ENCODE data around the gene CLCNKA.

Gene CLCNKA

GRCh38 chr1:16066245-16066644 lies 44.4 kb downstream of the CLCNKA start:
- DNase-seq = no peak

DNA sequence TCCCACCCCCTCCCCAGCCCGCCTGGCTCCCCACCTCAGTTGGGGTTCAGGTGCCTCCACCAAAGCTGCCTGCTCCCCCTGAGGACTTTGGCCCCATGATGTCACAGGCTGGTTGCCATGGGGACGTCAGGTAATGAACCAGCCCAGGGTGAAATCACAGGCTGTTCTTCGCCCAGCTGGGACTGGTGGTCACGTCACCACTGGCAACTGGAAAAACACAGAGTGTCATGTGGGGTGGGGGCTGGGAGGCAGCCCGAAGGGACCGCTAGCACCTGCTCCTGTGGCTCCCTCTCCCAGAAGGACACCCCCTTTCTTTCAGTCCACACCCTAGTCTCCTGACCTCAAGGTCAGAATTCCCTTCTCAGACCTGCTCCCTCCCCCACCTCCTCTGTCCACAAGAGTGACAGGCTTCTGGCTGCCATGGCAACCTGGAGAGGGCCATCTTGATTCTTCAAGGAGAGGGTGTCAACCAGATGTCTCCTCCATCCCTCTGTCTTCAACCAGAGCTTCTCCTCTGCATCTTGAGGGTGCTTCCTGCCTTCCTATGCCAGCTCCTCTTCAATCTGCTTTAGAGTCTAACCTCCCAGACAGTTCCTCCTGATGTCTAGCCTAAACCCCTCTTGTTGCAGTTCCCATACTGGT lies 45.4 kb downstream of the CLCNKA start:
- no peak for DNase-seq

- DNase-seq = no peak
Observed at GRCh38 chr1:16067933-16068332, 46.1 kb downstream of the CLCNKA start.

- DNase-seq = no peak
Observed at GRCh38 chr1:16068356-16069270, 46.8 kb downstream of the CLCNKA start.

GRCh38 chr1:16070640-16071355 lies 49.0 kb downstream of the CLCNKA start:
- no peak for DNase-seq

DNA sequence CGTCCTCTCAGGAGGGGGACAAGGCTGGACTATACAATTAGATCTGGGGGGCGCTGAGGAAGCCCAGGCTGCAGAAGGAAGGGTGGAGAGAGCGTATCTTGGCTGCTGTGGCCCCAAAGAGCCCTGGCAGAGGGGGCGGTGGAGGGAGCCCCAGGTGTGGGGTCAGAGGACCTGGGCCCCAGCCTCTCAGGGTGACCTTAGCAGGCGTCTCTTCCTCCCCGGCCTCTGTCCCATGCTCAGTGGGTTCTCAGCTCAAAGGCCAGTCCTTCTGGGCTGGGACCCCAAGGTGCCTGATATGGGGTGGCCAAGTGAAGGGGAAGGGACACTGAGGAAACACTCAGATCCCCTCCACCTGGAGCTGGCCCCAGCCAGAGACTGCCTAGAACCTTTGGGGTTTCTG lies 49.8 kb downstream of the CLCNKA start:
- DNase-seq = no peak

DNA sequence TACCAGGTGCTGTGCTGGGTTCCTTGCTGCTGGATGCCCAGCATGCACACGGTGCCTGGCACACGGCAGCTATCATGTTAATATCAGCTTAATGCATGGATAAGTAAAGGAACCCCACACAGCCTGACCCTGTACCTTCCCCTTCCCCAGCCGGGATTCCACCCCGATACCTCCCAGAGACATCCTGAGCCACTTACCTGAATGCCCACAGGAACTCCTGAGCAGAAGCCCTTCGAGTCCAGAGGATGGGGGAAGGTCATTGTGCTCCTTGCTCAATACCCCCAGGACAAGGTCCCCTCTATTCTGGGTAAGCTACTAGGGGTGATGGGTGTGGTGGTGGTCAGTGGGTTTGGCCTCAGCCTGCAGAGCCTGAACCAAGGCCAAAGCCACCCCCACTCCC lies 50.3 kb downstream of the CLCNKA start:
- no peak for DNase-seq

DNA sequence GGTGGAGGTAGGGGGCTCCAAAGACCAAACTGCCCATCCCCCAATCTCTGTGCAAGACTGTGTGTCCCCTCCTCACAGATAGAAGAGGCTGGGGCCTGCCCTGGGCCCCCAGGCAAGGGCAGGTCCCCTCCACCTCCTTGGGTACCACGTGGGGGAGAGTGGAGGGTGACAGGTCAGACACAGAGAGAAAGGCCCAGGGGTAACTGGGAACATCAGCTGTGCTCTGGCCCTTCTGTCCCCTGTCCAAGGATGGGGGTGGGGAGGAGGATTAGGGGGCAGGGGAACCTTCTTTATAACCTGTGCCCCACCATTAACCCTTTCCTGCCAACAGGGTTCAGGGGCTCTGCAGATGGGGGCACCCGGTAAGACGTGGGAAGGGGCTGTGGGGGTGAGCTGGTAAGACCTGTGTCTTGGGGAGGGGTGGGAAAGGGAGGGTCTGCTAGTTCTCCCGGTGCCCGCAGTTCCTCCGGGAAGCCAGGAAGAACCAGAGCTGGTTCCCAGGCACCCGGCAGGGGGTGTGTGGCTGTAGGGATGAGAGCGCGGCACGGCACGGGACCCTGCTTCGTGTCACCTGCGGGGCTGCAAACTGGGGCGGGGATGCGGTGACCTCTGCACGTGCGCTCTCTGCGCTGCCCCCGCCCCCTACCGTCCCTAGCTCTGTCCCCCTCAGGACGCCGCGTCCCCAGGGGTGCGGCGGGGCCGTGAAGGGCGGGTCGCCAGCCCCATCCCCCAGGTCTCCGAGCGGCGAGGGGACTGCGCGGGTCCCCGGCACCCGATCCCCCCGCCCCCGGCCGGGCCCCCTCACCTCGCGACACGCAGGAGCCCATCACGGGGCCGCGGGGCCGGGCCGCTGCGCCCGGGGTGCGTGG lies 51.0 kb downstream of the CLCNKA start:
- DNase-seq = no peak

DNA sequence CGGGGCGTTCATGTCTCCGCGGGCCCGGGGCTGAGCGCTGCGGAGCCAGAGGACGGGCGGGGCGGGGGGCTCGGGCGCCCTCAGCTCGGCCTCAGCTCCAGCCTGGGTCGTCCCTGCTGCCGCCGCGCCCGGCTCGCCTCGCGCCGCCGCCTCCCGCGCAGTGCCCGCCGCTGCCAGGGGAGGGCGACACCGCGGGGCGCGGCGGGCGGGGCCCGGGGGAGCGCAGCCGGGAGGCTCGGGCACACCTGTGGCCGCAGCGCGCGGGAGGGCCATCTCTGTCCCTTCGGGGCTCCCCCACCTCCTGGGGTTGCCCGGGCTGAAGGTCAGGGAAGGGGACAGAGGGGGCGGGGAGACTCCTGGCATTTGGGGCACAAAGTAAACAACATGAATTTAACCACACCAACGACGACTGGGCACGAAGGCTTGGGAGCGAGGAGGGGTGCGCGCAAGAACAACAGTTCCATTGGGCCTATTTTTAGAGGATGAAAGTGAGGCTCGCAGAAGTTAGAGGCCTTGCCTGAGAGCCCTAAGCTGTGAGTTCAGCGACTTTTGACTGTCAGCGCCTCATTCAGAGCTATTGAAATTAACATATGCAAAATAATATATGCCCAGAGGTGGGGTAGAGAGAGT lies 51.8 kb downstream of the CLCNKA start, which contains the start of gene FAM131C:
TSS of gene FAM131C (minus strand) at position 162 of the 630 bp plus-strand sequence. CDS start 209 bp downstream, outside the sequence.
- DNase-seq = peak; percentile 36

DNA sequence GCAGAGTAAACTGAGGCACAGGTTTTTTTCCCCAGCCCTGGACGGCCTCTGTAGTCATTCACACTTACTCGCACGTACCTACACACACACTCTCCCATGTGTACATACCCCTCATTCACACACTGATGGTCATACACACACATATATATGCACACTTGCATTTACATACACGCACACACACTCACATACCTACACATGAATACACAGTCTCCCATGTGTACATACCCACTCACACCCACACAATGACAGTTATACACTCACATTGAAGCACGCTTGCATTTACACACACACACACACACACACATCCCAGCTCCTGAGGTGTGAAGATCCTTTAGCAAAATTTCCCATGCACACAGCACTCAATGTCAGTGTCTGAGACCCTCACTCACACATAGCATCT lies 52.4 kb downstream of the CLCNKA start:
- no peak for DNase-seq

GRCh38 chr1:16075337-16076030 lies 53.6 kb downstream of the CLCNKA start:
- no peak for DNase-seq

- no peak for DNase-seq
Observed at GRCh38 chr1:16076031-16076864, 54.4 kb downstream of the CLCNKA start.

DNA sequence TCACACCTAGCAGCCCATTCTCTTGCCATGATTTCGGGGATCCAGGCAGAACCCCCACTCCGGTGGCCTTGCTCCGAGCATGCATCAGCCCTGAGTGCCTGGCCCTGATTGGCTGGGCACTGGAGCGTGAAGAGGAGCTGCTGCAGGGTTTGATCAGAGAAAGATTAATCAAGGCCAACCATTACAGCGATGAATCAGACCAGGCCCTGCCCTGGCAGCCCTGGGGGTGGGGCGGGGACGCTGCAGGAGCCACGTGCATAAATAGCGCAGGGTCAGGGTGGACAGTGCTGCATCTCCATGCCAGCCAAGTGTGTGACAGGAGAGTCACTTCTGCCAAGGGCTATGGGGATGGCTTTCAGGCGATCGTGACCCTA lies 55.0 kb downstream of the CLCNKA start:
- no peak for DNase-seq

DNA sequence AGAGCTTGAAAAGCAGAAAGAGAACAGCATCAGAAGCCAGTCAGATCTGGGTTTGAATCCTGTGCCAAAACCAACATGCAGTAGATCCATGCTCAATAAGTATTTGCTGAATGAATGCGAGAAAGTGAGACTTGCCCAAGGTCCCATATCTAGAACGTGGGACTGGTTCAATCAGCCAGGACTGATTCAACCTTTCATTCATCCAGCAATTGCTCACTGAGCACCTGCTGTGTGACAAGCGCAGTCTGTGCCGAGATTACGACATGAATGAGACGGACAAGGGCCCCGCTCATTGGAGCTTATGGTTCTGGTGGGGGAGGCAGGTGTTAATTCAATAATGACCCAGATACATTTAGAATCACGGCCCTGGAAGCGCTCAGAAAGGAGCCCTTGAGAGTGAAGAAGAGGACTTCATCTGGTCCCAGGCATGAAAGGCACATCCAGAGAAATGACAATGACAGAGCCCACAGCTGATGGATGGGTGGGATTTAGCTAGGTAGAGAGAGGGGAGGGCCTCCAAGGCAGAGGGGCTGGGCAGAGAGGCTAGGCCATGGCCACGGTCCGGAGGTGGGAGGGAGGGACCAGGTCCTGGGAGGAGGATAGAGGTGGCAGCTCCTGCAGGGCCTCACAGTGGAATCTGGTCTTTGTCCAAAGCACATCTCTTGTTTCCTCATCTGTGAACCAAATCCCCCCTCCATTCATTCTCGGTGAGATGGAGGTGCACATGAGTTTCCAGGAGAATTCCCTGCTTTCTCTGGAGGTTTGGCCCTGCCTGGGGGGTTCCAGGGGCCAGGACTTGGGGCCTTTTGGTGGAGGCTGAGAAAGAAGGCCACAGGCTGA lies 55.8 kb downstream of the CLCNKA start:
- DNase-seq = no peak

GRCh38 chr1:16078925-16079656 lies 57.3 kb downstream of the CLCNKA start:
- peak; percentile 69 for DNase-seq

GRCh38 chr1:16080422-16081150 lies 58.8 kb downstream of the CLCNKA start:
- no peak for DNase-seq

GRCh38 chr1:16081636-16082035 lies 59.8 kb downstream of the CLCNKA start:
- no peak for DNase-seq
